Immature natural killer cell (primary cell): Measurements from ENCODE around the gene SLC19A1. TPM values are rescaled to one million over a fixed set of nuclear protein-coding genes. Genes with fewer than 3 reads are reported as not detected.
A peak's percentile ranks its signal among the peaks of the same experiment; 100 is the strongest.

Experiments
- DNase-seq, 3 donors: peaks; one replicate each; pipeline ENCODE4 v3.0.0; 2022; ENCODE audit warnings: mixed read lengths in 1 of 3
- H3K27ac Mint-ChIP-seq, 6 donors: one replicate each; pipeline ENCODE4 v1.8.0; 2020; ENCODE audit warnings: mixed read lengths in 6 of 6, mild to moderate bottlenecking in 5 of 6, inconsistent platforms in 4 of 6, moderate library complexity in 3 of 6
- H3K27me3 Mint-ChIP-seq, 3 donors: one replicate each; pipeline ENCODE4 v1.8.0; 2020 to 2021; ENCODE audit warnings: low read depth in 3 of 3, mild to moderate bottlenecking in 3 of 3, mixed read lengths in 3 of 3, moderate library complexity in 3 of 3, inconsistent platforms in 1 of 3
- H3K36me3 Mint-ChIP-seq, 3 donors: one replicate each; pipeline ENCODE4 v1.8.0; 2020; ENCODE audit warnings: mixed read lengths in 3 of 3, inconsistent platforms in 2 of 3, mild to moderate bottlenecking in 2 of 3
- H3K4me1 Mint-ChIP-seq, 2 donors: one replicate each; pipeline ENCODE4 v1.8.0; 2020; ENCODE audit warnings: inconsistent platforms in 2 of 2, mild to moderate bottlenecking in 2 of 2, mixed read lengths in 2 of 2, moderate library complexity in 1 of 2
- H3K4me3 Mint-ChIP-seq, 5 donors: one replicate each; pipeline ENCODE4 v1.8.0; 2020; ENCODE audit warnings: mild to moderate bottlenecking in 5 of 5, mixed read lengths in 5 of 5, inconsistent platforms in 3 of 5, moderate library complexity in 3 of 5
- H3K9me3 Mint-ChIP-seq, 6 donors: one replicate each; pipeline ENCODE4 v1.8.0; 2020; ENCODE audit warnings: mild to moderate bottlenecking in 6 of 6, mixed read lengths in 6 of 6, inconsistent platforms in 4 of 6, moderate library complexity in 3 of 6
- polyA plus RNA-seq, 3 donors: library from polyadenylated mRNA; unstranded; fragments of 300-500 nt; fragmentation: Illumina TruSeq; gene quantifications; one replicate each; pipeline ENCODE4 v1.2.3, GENCODE V29; 2021

Gene SLC19A1
- polyA plus RNA-seq, 3 donors from 2014 or later, result 0.84 to 7.1 (median 1.7) TPM

- Mint-ChIP-seq H3K4me1 (peaks cover 42 to 47% of the 10 kb centered on the region in 2 donors), H3K27ac (peak overlapping the region in 2 of 6 donors; percentile 56 to 74), H3K36me3 (no peaks in the 10 kb centered on the region), H3K27me3 (peaks cover 2 to 11% (median 7%) of the 10 kb centered on the region in 3 donors), H3K9me3 (no peaks in the 10 kb centered on the region), H3K4me3 (peak overlapping the region in 4 of 5 donors; percentile 51 to 86 (median 70))
- DNase-seq, result no peak
Observed at GRCh38 chr21:45479691-45480675, 62.3 kb downstream of the SLC19A1 start.

- no peaks in the 10 kb centered on the region for H3K36me3 Mint-ChIP-seq
- H3K4me1 Mint-ChIP-seq, result peaks cover 37 to 41% of the 10 kb centered on the region in 2 donors
- H3K27ac Mint-ChIP-seq, result peak overlapping the region; percentile 85 to 96 (median 93)
- no peaks in the 10 kb centered on the region for H3K9me3 Mint-ChIP-seq
- peaks cover 3 to 12% (median 7%) of the 10 kb centered on the region in 3 donors for H3K27me3 Mint-ChIP-seq
- no peak for DNase-seq
- peak overlapping the region; percentile 86 to 95 (median 92) for H3K4me3 Mint-ChIP-seq
Observed at GRCh38 chr21:45478816-45479669, 63.2 kb downstream of the SLC19A1 start.

- H3K4me3 Mint-ChIP-seq, result peak overlapping the region; percentile 86 to 95 (median 92)
- DNase-seq, result peak; percentile 74 to 79 (median 77)
- H3K9me3 Mint-ChIP-seq, result no peaks in the 10 kb centered on the region
- peak overlapping the region; percentile 85 to 96 (median 93) for H3K27ac Mint-ChIP-seq
- H3K36me3 Mint-ChIP-seq, result no peaks in the 10 kb centered on the region
- peaks cover 3 to 9% (median 7%) of the 10 kb centered on the region in 3 donors for H3K27me3 Mint-ChIP-seq
- H3K4me1 Mint-ChIP-seq, result peaks cover 31 to 33% of the 10 kb centered on the region in 2 donors
Observed at GRCh38 chr21:45478115-45478801, 64.0 kb downstream of the SLC19A1 start.

- H3K4me1 Mint-ChIP-seq, result peaks cover 23 to 25% of the 10 kb centered on the region in 2 donors
- H3K9me3 Mint-ChIP-seq, result no peaks in the 10 kb centered on the region
- no peaks in the 10 kb centered on the region for H3K36me3 Mint-ChIP-seq
- H3K27ac Mint-ChIP-seq, result peak overlapping the region in 5 of 6 donors; percentile 85 to 96 (median 92)
- no peak for DNase-seq
- H3K27me3 Mint-ChIP-seq, result peaks cover 3 to 9% (median 7%) of the 10 kb centered on the region in 3 donors
- H3K4me3 Mint-ChIP-seq, result peak overlapping the region; percentile 86 to 95 (median 92)
Observed at GRCh38 chr21:45477176-45478114, 64.8 kb downstream of the SLC19A1 start.

GRCh38 chr21:45476582-45476981 is 65.7 kb downstream of the SLC19A1 start:
- Mint-ChIP-seq H3K9me3 (no peaks in the 10 kb centered on the region), H3K4me1 (peaks cover 22 to 24% of the 10 kb centered on the region in 2 donors), H3K4me3 (peak overlapping the region; percentile 10 to 58 (median 33)), H3K27me3 (peaks cover 3 to 9% (median 7%) of the 10 kb centered on the region in 3 donors), H3K36me3 (no peaks in the 10 kb centered on the region), H3K27ac (peak overlapping the region in 5 of 6 donors; percentile 19 to 84 (median 59))
- no peak for DNase-seq

GRCh38 chr21:45475797-45476570 is 66.3 kb downstream of the SLC19A1 start:
- Mint-ChIP-seq H3K4me3 (peak overlapping the region in 2 of 5 donors; percentile 33 to 58), H3K4me1 (peaks cover 22 to 24% of the 10 kb centered on the region in 2 donors), H3K9me3 (no peaks in the 10 kb centered on the region), H3K27ac (peak overlapping the region in 1 of 6 donors; percentile 76), H3K36me3 (no peaks in the 10 kb centered on the region), H3K27me3 (peaks cover 3 to 9% (median 7%) of the 10 kb centered on the region in 3 donors)
- DNase-seq, result no peak

GRCh38 chr21:45475004-45475685 is 67.1 kb downstream of the SLC19A1 start:
- no peaks in the 10 kb centered on the region for H3K9me3 Mint-ChIP-seq
- peaks cover 22 to 24% of the 10 kb centered on the region in 2 donors for H3K4me1 Mint-ChIP-seq
- H3K36me3 Mint-ChIP-seq, result no peaks in the 10 kb centered on the region
- H3K27ac Mint-ChIP-seq, result no peak overlapping the region
- H3K4me3 Mint-ChIP-seq, result no peak overlapping the region
- no peak for DNase-seq
- H3K27me3 Mint-ChIP-seq, result peaks cover 3 to 12% (median 7%) of the 10 kb centered on the region in 3 donors

- Mint-ChIP-seq H3K4me1 (peaks cover 20 to 22% of the 10 kb centered on the region in 2 donors), H3K27ac (peak overlapping the region in 1 of 6 donors; percentile 63), H3K27me3 (peaks cover 3 to 12% (median 7%) of the 10 kb centered on the region in 3 donors), H3K9me3 (no peaks in the 10 kb centered on the region), H3K36me3 (no peaks in the 10 kb centered on the region), H3K4me3 (no peak overlapping the region)
- DNase-seq, result no peak
Observed at GRCh38 chr21:45474323-45474950, 67.8 kb downstream of the SLC19A1 start.

- peaks cover 3 to 7% (median 7%) of the 10 kb centered on the region in 3 donors for H3K27me3 Mint-ChIP-seq
- peak overlapping the region in 1 of 6 donors; percentile 63 for H3K27ac Mint-ChIP-seq
- DNase-seq, result no peak
- H3K4me1 Mint-ChIP-seq, result peaks cover 13 to 16% of the 10 kb centered on the region in 2 donors
- no peak overlapping the region for H3K4me3 Mint-ChIP-seq
- no peaks in the 10 kb centered on the region for H3K9me3 Mint-ChIP-seq
- no peaks in the 10 kb centered on the region for H3K36me3 Mint-ChIP-seq
Observed at GRCh38 chr21:45473496-45474322, 68.5 kb downstream of the SLC19A1 start.
